GM19463 (cell line): ENCODE results near the gene DPP6.
"Not testable (repeated sequence)": the region's sequence is repeated elsewhere in the genome, so short reads cannot be mapped to it uniquely, and the experiment has no call there.

ENCODE experiments used
- ATAC-seq: cut with Tn5 transposase; IDR thresholded peaks from one replicate; pipeline ENCODE4 v1.9.1; 2021; ENCODE audit warnings: mild to moderate bottlenecking, moderate library complexity; ENCODE audit not compliant: unreplicated experiment

DPP6 gene

DNA sequence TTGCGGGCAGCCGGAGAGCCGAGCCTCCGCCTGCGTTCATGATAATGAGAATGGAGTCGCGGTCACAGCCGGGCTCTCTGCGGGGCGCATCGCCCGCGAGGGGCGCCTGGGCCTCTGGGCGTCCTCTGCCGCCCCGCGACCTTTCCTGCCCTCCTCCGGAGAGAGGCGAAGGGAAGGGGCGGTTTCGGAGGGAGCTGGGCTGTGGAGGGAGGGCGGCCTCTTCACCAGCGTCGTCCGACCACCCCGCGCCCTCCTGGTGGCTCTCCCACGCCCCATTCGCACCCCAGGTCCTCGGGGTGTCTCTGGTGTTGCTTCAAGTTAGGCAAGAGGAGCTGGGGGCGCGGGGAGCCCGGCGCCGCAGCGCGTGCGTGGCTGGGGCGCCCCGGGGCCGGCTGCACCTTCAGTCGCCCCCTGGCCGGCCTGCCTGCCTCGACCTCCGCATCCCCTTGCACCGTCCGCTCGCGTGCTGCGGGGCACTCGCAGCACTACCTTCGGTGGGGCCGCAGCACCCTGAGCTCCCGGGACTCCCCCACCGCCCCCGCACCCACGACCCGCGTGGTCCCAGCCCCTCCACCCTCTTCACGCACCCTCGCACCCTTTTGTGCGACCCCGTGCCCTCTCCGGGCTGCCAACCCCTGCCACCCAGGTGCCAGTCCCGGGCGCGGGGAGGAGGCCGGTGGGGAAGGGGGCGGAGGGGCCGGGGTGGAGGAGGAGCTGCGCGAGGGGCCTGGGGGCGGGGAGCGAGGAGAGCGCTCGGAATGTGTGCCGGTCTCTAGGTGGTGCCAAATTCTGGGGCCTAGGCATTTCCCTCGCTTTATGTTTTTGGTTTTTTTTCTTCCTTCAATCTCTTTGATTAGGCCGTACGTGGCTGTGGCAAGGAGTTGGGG lies at the start of gene DPP6:
DPP6 (plus strand) TSS at position 756 of the 887 bp plus-strand sequence.
- ATAC-seq: not testable (repeated sequence)

DNA sequence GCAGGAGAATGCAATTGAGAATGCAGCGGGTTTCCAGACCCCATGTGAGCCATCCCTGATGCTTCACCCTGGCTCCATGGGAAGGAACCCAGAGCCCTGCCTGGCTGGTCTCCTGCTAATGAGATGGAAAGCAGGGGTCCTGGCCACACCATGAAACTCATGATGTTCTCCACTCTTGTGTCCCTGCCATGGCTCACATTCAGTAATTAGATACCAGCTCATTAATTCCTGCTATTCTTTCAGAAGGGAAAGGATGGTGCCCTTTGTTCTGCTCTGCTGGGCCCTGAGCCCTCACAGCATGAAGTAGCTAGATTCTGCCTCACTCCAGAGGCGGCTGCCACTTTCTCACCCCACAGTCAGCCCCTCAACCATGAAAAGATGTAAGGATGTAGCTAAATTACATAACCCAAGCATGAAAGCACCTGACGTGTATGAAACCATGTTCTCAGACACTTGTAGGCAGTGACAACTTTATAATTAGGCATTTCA lies 42.7 kb upstream of the DPP6 start:
- not testable (repeated sequence) for ATAC-seq

DNA sequence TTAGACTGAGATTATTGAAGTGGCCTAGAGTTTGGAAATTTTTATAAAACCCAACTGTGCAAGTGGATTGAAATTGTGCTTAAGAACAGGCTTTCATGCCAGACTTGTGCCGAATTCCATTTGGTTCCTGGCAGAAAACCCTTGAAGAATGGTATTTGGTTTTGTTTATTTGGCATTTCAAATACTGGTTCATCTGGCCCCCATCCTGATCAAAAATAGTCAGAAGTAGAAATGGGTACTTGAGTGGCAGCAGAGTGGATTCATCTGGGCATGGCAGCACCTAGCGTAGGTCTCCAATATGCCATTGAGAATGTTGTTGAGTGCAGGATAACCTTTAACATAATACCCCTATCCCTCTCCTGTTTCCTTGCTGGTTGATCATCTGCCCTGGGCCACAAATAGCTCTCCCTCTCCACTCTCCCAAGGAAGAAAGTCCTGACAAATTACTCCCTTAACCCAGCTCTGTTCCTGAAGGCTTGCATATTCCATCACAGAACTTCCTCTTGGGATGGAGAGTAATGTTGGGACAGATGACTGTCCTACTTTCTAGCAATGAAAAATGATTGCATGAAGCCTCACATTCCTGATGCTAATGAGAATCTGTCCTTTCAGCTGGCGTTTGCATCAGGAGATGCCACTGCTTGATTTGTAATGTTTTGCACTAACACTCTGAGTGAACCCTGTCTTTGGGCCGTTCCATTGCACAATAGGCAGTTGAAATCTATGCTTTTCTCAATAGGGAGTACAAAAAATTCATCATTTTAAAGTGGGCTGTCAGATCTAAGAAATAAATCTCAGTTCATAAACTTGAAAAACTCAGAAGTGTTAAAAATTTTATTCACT lies 41.3 kb upstream of the DPP6 start:
- not testable (repeated sequence) for ATAC-seq

DNA sequence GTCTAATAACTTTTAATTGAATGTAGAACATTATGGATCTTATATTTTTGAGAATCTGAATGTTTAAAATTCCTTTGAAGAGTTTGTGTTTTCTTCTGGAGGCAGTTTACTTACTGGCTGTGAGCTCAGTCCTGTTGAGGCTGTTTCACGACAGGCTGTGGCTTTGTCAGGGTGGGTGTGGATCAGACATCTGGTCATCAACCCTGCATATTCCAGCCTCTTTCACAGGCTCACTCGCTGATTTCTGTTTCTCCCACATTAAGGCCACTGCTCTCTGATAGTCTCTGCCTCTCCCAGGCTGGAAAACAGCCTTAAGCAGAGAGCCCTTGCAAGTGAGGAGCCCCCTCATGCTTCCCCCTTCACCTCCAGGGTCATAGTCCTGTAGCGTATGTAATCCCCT lies 39.4 kb upstream of the DPP6 start:
- not testable (repeated sequence) for ATAC-seq

DNA sequence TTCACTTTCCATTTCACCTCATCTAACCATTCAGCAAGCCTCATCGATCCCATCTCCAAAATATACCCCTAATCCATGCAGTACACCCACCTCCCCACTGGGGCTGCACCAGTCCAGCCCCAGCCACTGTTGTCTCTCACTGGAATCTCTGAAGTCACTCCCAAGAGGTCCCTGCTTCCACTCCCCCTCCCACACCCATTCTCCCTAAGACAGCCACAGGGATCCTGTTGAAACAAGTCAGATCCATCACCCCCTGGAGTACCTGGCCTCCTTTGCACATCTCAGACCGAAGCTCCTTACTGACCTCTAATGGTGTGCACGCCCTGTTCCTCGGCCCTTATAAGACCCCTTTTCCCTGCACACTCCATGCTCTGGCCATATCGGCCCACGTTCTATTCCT lies 36.6 kb upstream of the DPP6 start:
- not testable (repeated sequence) for ATAC-seq

DNA sequence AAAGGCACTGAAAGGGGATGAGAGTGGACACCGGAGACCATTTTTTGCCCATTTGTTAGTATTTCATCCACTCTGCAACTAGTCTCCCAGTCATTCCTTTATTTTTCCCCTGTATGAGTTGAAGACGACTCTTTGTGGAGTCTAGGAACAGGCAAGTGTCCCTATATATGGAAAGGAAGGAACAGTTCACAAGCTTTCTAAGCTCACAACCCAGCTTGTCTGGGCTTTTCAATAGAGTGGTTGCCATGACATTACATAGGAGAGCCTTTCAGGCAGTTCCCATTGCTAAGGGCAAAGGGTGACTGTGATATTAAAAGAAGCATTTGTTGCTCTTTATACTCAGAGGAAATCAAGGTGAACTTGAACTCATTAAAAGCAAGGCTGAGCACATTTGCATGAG lies 33.8 kb upstream of the DPP6 start:
- not testable (repeated sequence) for ATAC-seq

DNA sequence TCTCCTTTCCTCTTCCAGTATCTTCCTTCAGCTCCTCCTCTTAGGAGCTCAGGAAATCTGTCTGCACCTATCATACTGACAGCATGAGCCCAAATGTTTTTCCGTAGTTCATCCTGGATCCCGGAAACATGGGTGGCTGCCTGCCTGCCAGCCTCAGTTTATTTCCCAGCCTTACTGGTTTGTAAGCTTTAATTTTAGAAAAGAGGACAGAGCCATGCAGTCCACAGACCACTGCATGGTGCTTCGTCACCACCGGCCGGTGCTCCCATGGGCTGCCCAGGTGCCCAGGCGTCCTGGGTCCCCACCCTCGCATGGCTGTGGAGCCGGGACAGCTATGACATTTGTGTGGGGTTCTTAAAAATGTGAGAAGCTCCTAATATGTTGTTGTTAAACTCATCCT lies 24.4 kb upstream of the DPP6 start:
- ATAC-seq: not testable (repeated sequence)

DNA sequence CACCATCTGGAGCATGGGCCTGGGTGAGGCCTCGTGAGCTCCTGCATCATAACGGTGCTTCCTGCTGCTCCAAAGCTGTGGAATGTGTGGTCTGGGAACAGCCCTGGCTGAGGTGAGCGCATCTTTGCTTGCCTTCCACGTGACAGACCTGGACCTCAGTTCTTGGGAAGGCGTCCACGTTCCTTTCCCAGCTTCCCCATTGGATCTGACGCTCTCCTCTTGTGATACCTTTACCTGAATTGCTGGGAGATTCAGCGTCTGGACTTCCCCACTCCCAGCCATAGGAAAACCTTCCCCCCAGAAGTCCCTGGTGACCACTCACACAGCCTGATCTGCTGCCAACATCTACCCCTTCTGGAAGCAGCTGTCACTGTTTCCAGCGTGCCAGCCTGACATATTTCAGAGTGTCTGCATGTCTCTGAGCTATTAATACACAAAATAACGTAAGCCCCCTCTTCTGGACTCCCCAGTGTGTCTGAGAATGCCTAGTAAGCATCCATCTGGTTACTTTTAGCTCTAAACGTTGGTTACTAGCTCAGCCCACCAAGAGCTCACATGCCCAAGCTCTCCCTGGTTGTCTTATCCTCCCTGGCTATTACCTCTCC lies 21.6 kb upstream of the DPP6 start:
- not testable (repeated sequence) for ATAC-seq

DNA sequence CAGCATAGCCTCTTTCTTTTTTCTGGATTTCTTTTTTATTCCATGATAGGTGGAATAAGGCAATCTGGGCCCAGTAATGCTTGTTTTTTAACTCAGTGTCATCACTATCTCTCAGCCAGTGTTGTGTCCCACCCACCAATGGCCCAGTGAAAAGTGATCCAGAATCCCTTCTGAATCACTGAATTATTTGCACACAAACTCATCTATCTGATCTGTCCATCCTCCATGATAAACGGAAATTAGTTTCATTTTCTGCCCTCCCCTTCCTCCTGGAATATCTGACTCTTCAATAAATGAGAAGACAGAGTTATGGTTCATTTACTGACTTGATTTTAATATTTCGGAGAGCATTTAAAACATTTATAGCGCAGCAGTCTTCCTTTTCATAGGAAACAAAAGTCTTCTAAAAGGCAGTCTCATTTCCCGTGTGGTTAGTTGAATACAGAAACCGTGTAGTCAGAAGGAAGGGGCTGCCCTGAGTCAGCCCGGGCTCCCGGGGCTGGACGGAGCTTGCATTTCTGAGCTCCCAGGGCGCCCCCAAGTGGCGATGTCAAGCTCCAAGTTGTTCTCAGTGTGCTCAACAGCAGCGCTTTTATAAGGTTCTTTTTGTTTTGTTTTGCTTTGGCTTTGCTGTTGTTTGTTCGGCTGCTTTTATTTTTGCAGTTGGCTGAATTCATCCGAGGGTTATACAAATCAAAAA lies 12.6 kb upstream of the DPP6 start:
- peak; percentile 88 for ATAC-seq

DNA sequence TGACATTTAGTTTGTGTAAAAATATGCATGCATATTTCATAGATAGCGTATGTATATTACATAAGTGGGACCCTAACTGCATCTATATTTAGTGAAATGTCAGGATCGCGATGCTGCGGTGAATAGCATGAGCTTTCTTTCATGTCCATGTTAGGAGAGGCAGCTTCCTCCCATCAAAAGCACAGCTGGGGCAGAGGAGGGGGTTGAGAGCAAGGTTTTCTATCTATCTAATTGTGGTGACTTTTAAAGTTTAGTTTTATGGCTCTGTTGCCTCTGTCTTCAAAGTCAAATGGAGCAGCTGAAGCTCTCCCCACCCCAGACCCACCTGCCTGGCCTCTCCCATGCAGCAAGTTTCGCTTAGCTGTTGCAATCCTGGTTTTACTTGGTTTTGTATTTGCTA lies 1.8 kb upstream of the DPP6 start:
- ATAC-seq: not testable (repeated sequence)

DNA sequence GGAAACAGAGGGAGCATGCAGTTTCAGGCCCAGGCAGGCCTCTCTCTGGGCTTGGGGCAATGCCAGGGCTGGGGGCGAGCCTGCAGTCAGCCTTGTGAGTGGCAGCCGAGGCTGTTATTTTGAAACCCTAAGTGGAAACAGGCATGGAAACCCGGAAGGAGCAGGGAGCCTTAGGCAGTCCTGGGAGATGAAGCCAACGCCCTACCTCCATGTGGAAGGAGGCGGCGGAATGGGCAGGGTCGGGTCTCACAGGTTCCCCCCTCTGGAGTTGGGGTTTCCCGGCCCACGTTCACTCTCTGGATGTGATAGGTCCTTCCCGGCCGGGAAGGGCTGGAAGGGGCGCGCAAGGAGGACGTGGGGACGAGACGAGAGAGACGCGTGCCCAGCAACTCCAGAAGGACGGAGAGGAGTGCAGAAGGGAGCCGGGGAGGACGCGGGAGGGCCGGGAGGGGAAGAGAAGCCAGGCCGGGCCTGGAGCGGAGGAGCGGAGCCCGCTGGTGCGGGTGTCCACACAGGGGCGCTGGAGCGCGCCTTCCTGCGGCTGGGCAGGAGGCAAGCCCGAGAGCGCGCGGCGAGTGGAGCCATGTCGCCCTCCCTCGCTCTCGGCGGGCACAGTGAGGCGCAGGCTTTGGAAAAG lies 1.1 kb upstream of the DPP6 start:
- not testable (repeated sequence) for ATAC-seq

DNA sequence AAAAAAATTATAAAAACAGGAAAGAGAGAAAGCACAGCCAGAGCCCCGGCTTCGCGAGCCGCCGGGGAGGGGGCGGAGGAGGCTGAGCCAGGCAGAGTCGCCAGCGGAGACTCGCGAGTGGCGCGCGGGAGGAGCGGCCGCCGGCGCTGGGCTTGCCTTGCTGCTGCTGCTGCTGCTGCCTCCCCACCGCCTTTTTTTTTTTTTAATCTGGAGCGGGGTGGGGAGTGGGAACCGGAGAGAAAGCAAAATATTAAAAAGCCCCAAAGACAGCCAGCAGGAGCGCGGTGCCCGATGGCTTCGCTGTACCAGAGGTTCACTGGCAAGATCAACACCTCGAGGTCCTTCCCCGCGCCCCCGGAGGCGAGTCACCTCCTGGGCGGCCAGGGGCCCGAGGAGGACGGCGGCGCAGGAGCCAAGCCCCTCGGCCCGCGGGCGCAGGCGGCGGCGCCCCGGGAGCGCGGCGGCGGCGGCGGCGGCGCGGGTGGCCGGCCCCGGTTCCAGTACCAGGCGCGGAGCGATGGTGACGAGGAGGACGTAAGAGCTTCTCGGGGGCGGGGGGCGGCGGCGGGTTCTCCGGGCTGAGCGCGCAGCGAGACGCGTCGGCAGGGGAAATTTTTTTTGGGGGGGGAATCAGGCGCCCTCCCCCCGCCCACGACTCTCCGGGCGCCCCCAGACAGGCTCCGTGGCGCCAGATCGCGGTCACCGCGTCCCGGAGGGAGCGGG lies 493 bp downstream of the DPP6 start:
- ATAC-seq: not testable (repeated sequence)

DNA sequence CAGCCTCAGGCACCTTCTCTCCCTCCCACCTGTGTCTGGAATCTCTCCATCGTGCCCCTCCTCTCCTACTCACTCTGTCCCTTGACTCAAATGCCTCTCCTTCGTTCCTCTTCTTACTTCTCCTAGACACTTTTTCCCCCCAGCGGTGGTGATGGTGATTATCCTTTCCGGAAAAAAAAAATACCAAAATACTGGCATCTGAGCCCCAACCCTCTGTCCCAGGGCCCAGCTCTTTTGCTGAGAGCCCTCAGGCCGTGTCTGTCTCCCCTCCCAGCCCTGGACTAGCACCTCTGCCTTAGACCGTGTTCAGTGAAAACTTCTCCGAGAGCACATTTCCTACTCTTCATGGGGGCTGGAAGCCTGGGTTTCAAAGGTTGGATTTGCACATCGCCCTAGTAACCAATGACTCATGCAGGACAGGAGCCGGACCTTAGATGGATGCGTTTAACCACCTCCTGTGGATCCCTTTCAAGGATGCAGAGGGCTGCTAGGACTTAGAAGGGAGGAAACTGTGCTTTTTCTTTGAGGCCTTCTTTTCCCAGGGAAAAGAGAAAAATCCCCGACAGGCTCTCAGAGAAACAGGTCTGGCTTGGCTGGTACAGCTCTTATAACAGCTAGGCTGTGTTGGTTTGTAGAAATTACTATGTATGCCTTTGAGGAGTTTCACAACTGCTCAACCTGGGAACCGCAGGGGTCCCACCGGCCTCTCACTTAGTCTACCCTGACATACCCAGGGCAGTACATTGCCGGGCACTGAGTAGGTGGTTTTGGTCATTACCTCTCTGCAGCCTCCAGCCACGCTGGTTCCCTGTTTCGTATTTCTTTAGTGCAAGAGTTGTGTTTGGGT lies 1.5 kb downstream of the DPP6 start:
- ATAC-seq: not testable (repeated sequence)

DNA sequence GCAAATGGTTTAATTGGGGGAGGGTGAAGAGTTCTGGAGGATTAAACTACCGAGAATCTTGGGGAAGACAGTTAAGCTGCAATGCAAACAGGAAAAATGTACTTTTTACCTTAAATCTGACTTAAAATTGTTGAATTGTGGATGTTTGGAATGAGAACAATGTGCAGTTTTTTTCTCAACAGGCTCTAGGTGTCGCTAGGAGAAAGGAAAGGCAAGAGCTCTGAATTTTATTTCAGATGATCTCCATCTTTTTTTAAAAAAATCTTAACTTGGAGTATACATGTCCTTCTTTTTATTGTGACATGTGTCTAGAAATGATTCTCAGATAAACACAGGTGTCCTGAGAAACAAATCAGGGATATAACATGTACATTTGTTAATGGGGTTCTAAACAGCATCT lies 2.5 kb downstream of the DPP6 start:
- not testable (repeated sequence) for ATAC-seq

DNA sequence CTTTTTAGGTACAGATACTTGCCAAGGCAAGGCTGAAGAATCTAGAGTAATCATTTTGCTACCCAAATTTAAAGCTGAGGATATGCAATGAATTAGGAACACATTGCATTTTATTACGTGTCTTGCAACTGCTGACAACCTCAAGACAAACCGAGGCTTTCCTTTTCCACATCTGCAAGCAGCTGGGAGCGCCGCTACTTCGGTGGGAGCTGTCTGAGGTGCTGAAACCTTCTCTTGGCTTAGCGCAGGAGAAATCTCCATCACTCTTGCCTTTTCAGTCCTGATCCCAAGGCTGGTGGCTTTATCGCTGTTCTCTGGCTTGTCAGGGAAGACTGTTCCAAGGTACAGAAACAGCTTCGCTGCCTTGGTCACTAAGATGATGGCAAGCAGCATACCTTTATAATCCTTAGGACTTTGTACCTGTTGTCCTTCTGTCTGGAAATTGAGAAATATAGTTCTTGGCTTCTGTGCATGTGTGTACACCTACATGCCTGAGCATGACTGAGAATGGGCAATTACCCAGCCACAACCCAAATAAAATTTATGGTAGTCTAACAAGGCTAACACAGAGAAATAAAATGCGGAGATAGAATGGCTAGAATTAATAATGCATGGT lies 3.4 kb downstream of the DPP6 start:
- ATAC-seq: not testable (repeated sequence)

DNA sequence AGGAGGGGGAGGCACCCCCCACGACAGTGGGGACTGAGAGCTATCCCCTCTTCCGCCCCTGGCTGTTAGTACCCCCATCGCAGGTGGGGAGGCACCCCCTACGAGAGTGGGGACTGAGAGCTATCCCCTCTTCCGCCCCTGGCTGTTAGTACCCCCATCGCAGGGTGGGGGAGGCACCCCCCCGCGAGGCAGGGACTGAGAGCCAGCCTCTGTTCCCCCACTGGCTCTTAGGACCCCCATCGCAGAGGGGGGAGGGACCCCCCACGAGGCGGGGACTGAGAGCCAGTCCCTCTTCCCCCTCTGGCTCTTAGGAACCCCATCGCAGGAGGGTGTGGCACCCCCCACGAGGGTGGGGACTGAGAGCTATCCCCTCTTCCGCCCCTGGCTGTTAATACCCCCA lies 6.6 kb downstream of the DPP6 start:
- not testable (repeated sequence) for ATAC-seq

DNA sequence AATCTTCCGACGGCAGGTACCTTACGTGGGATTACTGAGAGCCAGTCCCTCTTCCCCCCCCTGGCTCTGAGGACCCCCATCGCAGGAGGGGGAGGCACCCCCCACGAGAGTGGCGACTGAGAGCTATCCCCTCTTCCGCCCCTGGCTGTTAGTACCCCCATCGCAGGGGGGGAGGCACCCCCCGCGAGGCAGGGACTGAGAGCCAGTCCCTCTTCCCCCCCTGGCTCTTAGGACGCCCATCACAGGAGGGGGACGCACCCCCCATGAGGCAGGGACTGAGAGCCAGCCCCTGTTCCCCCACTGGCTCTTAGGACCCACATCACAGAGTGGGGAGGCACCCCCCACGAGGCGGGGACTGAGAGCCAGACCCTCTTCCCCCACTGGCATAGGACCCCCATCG lies 8.4 kb downstream of the DPP6 start:
- ATAC-seq: not testable (repeated sequence)

DNA sequence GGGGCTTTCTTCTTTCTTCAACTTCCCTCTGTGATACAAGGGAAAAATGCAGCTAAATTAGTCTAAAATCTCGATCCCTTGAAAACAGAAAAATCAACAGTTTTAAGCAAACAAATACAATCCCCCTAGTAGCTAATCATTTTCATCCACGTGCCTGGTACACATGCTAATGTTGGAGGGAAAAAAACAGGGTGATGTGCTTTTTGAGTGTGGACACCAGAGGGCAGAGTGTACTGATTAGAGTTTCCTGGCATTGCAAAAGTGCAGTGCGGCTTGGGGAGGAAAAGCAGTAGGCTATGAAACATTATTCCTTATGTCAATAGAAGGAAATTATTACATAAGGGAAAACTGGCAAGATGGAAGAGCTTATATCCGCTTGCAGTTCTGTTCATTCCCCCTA lies 19.6 kb downstream of the DPP6 start:
- not testable (repeated sequence) for ATAC-seq
